ENCODE results near the gene LILRB5. TPM values are rescaled to one million over a fixed set of nuclear protein-coding genes. Genes with fewer than 3 reads are reported as not detected.

The LILRB5 gene
- total RNA-seq, 4 donors from 2014 or later: 46.2 to 62.3 (median 54.8) TPM

DNA sequence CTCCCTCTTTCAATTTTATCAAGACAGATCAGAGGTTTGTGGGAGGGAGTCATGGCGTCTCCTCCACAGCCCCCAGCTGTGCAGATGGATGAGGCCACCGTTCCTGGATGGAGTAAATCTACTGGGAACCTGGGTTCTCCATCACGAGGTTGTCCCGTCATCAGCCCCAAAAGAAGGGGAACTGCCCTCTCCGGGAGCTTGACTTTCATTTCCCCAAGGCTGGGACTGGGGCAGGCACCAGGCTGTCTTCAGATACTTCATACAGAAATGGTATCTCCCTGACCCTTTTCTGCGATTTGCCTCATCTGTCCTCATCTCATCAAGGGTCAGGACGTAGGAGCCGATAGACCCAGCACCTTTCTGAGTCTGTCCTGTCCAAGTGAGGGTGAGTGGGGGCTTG lies 14.0 kb upstream of the LILRB5 start:
- TF ChIP-seq, protein P1, sequence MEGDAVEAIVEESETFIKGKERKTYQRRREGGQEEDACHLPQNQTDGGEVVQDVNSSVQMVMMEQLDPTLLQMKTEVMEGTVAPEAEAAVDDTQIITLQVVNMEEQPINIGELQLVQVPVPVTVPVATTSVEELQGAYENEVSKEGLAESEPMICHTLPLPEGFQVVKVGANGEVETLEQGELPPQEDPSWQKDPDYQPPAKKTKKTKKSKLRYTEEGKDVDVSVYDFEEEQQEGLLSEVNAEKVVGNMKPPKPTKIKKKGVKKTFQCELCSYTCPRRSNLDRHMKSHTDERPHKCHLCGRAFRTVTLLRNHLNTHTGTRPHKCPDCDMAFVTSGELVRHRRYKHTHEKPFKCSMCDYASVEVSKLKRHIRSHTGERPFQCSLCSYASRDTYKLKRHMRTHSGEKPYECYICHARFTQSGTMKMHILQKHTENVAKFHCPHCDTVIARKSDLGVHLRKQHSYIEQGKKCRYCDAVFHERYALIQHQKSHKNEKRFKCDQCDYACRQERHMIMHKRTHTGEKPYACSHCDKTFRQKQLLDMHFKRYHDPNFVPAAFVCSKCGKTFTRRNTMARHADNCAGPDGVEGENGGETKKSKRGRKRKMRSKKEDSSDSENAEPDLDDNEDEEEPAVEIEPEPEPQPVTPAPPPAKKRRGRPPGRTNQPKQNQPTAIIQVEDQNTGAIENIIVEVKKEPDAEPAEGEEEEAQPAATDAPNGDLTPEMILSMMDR (IDR thresholded peaks at IDR 0.05; ENCODE audit: low read depth): no peak

DNA sequence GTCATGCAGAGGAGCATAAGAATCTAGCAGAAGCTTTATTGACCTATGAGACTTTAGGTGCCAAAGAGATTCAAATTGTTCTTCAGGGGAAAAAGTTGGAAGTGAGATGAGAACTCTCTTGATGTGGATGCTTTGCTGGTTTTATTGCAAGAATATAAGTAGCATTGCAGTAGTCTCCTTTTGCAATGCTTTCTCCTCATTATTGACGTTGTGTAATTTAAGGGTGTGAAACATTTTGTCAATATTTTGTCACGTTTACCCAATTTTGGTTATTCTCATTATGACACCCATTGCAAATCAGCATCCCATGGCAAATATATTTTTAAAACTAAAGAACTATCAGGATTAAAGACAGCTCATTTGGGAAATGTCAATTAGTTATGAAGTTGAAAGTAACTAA lies 11.9 kb upstream of the LILRB5 start:
- TF ChIP-seq, protein P1 (IDR thresholded peaks at IDR 0.05; ENCODE audit: low read depth): no peak

DNA sequence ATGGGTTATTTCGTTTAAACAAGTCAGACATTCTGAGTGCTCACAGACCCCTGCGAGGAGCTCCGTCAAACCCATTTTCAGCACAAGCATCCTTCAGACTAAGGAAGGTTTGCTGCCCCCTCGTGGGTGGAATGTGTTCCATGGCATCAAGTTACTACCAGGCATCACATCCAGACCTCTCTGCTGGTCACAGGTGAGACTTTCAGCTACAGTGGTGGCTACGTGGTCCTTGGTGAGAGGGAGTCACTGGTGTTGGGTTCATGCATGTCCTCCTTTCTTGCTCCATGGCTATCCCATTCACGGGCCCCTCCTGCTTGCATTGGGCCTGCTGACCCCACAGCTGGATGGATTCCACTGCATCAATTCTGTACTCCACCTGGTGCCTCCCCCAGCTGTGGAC lies 9.1 kb upstream of the LILRB5 start:
- TF ChIP-seq, protein P1 (IDR thresholded peaks at IDR 0.05; ENCODE audit: low read depth): no peak

DNA sequence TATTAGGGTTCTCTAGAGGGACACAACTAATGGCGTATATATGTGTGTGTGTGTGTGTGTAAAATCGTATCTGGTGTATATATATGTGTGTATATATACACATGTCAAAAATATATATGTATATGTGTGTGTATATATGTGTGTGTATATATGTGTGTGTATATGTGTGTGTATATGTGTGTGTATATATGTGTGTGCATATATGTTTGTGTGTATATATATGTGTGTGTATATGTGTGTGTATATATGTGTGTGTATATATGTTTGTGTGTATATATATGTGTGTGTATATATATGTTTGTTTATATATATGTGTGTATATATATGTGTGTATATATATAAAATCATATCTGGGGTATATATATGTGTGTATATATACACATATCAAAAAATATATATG lies 5.4 kb upstream of the LILRB5 start:
- TF ChIP-seq, protein P1 (IDR thresholded peaks at IDR 0.05; ENCODE audit: low read depth): no peak

DNA sequence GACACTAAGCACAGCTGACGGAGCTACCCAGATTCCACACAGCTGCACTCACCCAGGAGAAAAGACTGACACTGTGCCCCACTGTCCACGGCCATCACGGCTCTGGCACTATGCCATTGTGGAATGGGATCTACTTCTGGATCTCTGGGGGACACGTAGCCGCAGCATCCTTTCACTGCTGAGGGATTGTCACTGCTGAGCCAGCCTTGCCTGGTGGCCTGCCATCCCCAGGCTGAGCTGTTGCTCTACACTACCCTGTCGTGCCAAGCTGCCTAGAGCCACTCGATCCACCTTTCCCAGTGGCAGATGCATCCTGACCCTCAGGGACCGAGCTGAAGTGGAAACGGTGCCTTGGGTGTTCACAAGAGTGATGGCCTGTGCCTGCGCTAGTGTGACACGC lies 5.0 kb upstream of the LILRB5 start:
- TF ChIP-seq, protein P1 (IDR thresholded peaks at IDR 0.05; ENCODE audit: low read depth): no peak

DNA sequence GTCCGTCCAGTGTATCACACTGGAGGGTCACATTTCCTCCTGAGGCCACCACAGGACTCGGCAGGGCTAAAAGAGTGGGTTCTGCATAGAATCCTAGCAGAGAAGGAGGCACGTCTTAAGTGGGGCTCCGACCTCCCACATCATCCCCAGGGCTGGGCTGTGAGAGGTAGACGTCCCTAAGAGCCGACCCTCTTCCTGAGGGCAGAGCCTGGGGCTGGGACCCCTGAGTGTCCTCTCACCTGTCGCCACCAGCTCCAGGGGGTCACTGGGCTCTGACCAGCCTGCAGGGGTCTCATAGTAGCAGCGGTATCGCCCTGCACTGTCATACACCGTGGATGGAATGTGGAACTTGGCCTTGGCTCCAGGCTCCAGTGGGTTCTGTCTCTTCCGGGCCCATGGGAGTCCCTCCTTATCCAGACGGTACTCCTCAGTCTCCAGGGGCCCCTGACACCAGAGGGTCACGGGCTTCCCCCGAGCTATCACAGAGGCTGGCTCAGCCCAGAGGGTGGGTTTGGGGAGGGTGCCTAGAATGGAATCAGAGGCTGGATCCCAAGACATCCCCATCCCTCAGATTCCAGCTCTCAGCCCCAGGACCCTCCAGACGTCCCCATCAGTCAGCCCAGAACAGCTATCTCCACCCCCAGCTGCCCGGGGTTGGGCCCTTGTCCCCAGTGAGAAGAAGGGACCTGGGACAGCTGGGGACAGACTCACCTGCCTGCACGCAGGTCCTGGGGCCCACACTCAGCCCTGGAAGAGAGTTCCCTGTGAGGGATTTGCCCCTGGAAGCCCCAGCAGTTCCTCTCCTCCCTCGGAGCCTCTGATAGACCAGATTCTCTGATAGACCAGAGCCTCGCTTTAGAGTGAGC lies 590 bp downstream of the LILRB5 start:
- TF ChIP-seq, protein P1 (IDR thresholded peaks at IDR 0.05; ENCODE audit: low read depth): no peak

DNA sequence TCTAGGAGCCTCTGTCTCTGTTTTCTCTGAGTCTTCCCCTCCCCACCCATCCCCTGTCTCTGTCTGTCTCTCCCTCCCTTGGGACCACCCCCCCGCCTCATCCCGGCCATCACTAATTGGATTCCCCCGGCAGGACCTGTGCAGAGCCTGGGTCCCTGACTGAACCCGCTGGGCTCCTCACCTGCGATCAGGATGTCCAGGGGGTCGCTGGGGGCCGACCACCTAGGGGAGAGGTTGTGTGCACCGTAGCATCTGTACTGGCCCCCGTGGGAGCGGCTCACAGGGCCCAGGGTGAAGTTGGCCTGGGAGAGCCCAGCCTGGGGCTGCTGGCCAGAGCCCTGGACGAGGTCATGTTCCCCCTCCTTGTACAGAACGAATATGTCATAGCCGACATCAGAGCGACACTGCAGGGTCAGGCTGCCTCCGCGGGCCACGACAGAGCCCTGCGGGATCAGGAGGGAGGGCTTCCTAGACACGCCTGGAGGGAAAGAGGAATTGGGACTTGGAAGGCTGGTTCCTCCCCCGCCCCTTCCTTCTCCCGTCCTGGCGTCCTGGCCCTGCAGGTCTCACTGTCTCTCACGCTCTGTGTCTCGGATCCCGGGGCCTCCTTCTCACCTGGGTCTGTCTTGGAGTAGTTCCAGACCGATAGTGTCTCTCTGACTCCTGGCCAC lies 1.8 kb downstream of the LILRB5 start:
- TF ChIP-seq, protein P1 (IDR thresholded peaks at IDR 0.05; ENCODE audit: low read depth): no peak

All from subcutaneous adipose tissue (tissue), 4 donors.